GM23248 (cell line): Measurements from ENCODE around the gene SMPD3. TPM values are rescaled to one million over a fixed set of nuclear protein-coding genes. Genes with fewer than 3 reads are reported as not detected.

Experiments
- DNase-seq: peaks from one replicate; pipeline ENCODE4 v3.0.0-alpha.2; 2015
- H2AFZ ChIP-seq: fragments of 200-600 bp; sonication (generic); 2 replicates; pipeline ENCODE4 v1.6.1; 2016; ENCODE audit warnings: antibody characterized with exemption
- H3F3A ChIP-seq: fragments of 200-600 bp; sonication (generic); 2 replicates; pipeline ENCODE4 v1.6.1; 2016; ENCODE audit warnings: mild to moderate bottlenecking, antibody characterized with exemption, mixed run types; ENCODE audit not compliant: insufficient read depth
- H3K27ac ChIP-seq: fragments of 200-600 bp; sonication (generic); 2 replicates; pipeline ENCODE4 v1.5.1; 2016; ENCODE audit warnings: mild to moderate bottlenecking
- H3K27me3 ChIP-seq: fragments of 200-600 bp; sonication (generic); replicated peaks from 2 replicates; pipeline ENCODE4 v1.6.1; 2016; ENCODE audit warnings: mild to moderate bottlenecking; ENCODE audit not compliant: insufficient read depth
- H3K36me3 ChIP-seq: fragments of 200-600 bp; sonication (generic); 2 replicates; pipeline ENCODE4 v1.6.1; 2016; ENCODE audit warnings: low read depth, mild to moderate bottlenecking
- H3K4me1 ChIP-seq: fragments of 200-600 bp; sonication (generic); 2 replicates; pipeline ENCODE4 v1.6.1; 2016; ENCODE audit warnings: mild to moderate bottlenecking; ENCODE audit not compliant: insufficient read depth
- H3K4me2 ChIP-seq: fragments of 200-600 bp; sonication (generic); one replicate; pipeline ENCODE4 v1.6.1; 2016; ENCODE audit warnings: mild to moderate bottlenecking; ENCODE audit not compliant: unreplicated experiment
- H3K4me3 ChIP-seq: fragments of 200-600 bp; sonication (generic); 2 replicates; pipeline ENCODE4 v1.5.1; 2016; ENCODE audit warnings: mild to moderate bottlenecking
- H3K79me2 ChIP-seq: fragments of 200-600 bp; sonication (generic); 2 replicates; pipeline ENCODE4 v1.6.1; 2016; ENCODE audit warnings: mild to moderate bottlenecking; ENCODE audit not compliant: insufficient read depth
- H3K9ac ChIP-seq: fragments of 200-600 bp; sonication (generic); 2 replicates; pipeline ENCODE4 v1.6.1; 2016; ENCODE audit warnings: mild to moderate bottlenecking
- H3K9me2 ChIP-seq: fragments of 200-600 bp; sonication (generic); 2 replicates; pipeline ENCODE4 v1.6.1; 2016; ENCODE audit warnings: mixed run types, mild to moderate bottlenecking, moderate library complexity; ENCODE audit not compliant: insufficient read depth
- H3K9me3 ChIP-seq: fragments of 200-600 bp; sonication (generic); one replicate; pipeline ENCODE4 v1.6.1; 2017; ENCODE audit warnings: low read depth
- H4K20me1 ChIP-seq: fragments of 200-600 bp; sonication (generic); 2 replicates; pipeline ENCODE4 v1.6.0; 2016; ENCODE audit not compliant: insufficient read depth
- EZH2 ChIP-seq: fragments of 200-600 bp; sonication (generic); IDR thresholded peaks from 2 replicates; pipeline ENCODE4 v1.6.1; 2018; ENCODE audit warnings: antibody characterized with exemption, mild to moderate bottlenecking; ENCODE audit not compliant: insufficient read depth, poor library complexity, severe bottlenecking
- EZH2phosphoT487 ChIP-seq: fragments of 200-600 bp; sonication (generic); IDR thresholded peaks from 2 replicates; pipeline ENCODE4 v1.6.1; 2018; ENCODE audit warnings: antibody characterized with exemption, moderate library complexity, mild to moderate bottlenecking, low read depth; ENCODE audit not compliant: insufficient read depth
- WGBS, 2 experiments: methylation state at CpG; one replicate each; pipeline ENCODE4 v1.1.6; 2015 to 2017; ENCODE audit warnings: low lambda C conversion rate in 2 of 2, low coverage in 1 of 2; ENCODE audit errors: missing lambda C conversion rate in 2 of 2; 5-methylcytosine and 5-hydroxymethylcytosine counted together
- in situ Hi-C: fragments of 300-500 bp; cut with MboI; formaldehyde crosslinking; loops from 2 replicates; pipeline ENCODE4 v1.15.0; 2020
- polyA plus RNA-seq: library from polyadenylated mRNA; unstranded; fragments of >200 nt; fragmentation: Nextera tagmentation; extraction: Ambion mirVana; gene quantifications from 2 replicates; pipeline ENCODE4 v1.2.1, GENCODE V29; 2016
- total RNA-seq: library from RNA; depleted of rRNA; stranded (reverse); fragments of >200 nt; shearing (Covaris generic); gene quantifications from 2 replicates; pipeline ENCODE4 v1.2.3, GENCODE V29; 2014

Gene SMPD3
- total and polyA plus RNA-seq, 2 experiments from 2014 or later, result 0.24 to 0.32 TPM

- Histone ChIP-seq H3K9ac (no peak overlapping the region), H3F3A (peaks cover 5% of the 10 kb centered on the region; the same call in 1 of the 2 replicates), H3K4me1 (peaks cover 36% of the 10 kb centered on the region), H4K20me1 (no peaks in the 10 kb centered on the region), H3K4me3 (no peak overlapping the region), H3K4me2 (no peak overlapping the region), H3K9me3 (no peaks in the 10 kb centered on the region), H3K27ac (no peak overlapping the region), H2AFZ (no peak overlapping the region), H3K9me2 (no peaks in the 10 kb centered on the region), H3K36me3 (no peaks in the 10 kb centered on the region), H3K27me3 (no peaks in the 10 kb centered on the region), H3K79me2 (no peaks in the 10 kb centered on the region)
- no peak for DNase-seq
- in situ Hi-C loops, result no loop called here
- WGBS, 2 experiments, result 17 to 23% methylated on average over 5 of the region's 5 CpGs
- TF ChIP-seq EZH2phosphoT487 (no peak), EZH2 (no peak)
Observed at GRCh38 chr16:68454920-68455435, 6.7 kb upstream of the SMPD3 start.

DNA sequence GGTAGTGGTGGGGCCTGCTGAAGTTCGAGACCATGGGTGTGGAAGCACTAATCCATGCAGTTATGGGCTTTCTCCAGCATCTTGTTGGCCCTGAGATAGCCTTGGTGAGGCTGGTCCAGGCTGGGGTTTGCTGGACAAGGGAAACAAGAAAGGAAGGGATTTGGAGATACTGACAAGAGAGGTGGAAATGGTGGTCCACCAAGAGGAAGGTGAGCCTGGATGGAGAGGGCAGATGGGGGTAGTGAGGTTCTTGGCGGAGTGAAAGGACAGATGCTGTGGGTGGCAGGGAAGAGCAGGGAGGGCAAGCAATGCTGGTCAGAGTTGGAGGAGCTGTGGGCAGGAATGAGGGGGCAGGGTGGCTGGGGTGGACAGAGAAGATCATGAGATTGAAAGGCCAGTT, 5.5 kb upstream of the SMPD3 start:
- WGBS, 2 experiments, result 76 to 81% methylated on average over 2 of the region's 2 CpGs
- Histone ChIP-seq H3K9me3 (no peaks in the 10 kb centered on the region), H3K9ac (no peak overlapping the region), H3K9me2 (no peaks in the 10 kb centered on the region), H3K79me2 (no peaks in the 10 kb centered on the region), H2AFZ (no peak overlapping the region), H3F3A (peaks cover 6% of the 10 kb centered on the region; the same call in 1 of the 2 replicates), H3K27me3 (no peaks in the 10 kb centered on the region), H3K4me2 (no peak overlapping the region), H3K36me3 (no peaks in the 10 kb centered on the region), H4K20me1 (no peaks in the 10 kb centered on the region), H3K27ac (no peak overlapping the region), H3K4me1 (peaks cover 40% of the 10 kb centered on the region), H3K4me3 (no peak overlapping the region)
- in situ Hi-C loops, result no loop called here
- no peak for DNase-seq
- TF ChIP-seq EZH2phosphoT487 (no peak), EZH2 (no peak)

DNA sequence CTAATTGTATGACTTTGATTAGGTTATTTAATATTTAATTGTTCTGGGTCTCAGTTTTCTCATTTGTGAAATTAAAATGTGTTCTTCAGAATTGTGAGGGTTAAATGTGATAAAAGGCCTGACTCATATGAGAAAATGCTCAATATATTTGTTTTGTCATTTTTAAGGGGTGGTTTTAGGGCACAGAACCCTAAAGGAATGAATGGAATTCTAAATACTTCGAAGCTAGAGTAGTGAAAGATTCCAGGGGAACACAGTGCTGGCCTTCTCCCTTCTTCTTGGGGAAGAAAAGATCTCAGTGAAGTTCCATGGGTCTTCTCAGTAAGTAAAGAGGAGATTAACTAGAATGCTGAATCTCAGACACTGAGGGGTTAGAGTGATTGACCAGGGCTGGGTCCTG, 3.9 kb upstream of the SMPD3 start:
- Histone ChIP-seq H3K27me3 (no peaks in the 10 kb centered on the region), H3K9me3 (no peaks in the 10 kb centered on the region), H3K4me1 (peaks cover 40% of the 10 kb centered on the region), H3K4me3 (peak overlapping the region; percentile 38), H3K4me2 (peak overlapping the region; percentile 79), H3K9me2 (no peaks in the 10 kb centered on the region), H3K79me2 (no peaks in the 10 kb centered on the region), H2AFZ (no peak overlapping the region), H3F3A (peaks cover 6% of the 10 kb centered on the region; the same call in 1 of the 2 replicates), H3K9ac (peak overlapping the region; percentile 19; the same call in 1 of the 2 replicates), H3K36me3 (no peaks in the 10 kb centered on the region), H4K20me1 (no peaks in the 10 kb centered on the region), H3K27ac (peak overlapping the region; percentile 33)
- in situ Hi-C loops, result no loop called here
- peak; percentile 43 for DNase-seq
- TF ChIP-seq EZH2, result no peak
- no peak for TF ChIP-seq EZH2phosphoT487
- WGBS, 2 experiments, result 0 to 5% methylated on average over 1 of the region's 1 CpG

DNA sequence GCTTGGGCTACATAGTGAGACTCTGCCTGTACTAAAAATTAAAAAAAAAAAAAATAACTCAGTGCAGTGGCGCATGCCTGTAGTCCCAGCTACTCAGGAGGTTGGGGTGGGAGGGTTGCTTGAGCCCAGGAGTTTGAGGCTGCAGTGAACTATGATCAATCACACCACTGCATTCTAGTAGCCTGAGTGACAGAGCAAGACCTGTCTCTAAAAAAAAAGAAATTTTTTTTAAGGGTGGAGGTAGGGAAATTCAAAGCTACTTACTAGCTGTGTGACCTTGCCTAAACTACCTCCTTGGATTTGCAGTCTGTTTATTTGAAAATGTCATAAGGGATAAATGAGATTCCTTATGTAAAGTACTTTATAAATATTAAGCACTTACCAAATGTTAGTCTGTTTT, 3.4 kb upstream of the SMPD3 start:
- Histone ChIP-seq H3K27me3 (no peaks in the 10 kb centered on the region), H3F3A (peaks cover 6% of the 10 kb centered on the region; the same call in 1 of the 2 replicates), H2AFZ (no peak overlapping the region), H3K9me2 (no peaks in the 10 kb centered on the region), H3K4me3 (peak overlapping the region; percentile 38), H3K36me3 (no peaks in the 10 kb centered on the region), H4K20me1 (no peaks in the 10 kb centered on the region), H3K79me2 (no peaks in the 10 kb centered on the region), H3K4me1 (peaks cover 40% of the 10 kb centered on the region), H3K9me3 (no peaks in the 10 kb centered on the region), H3K4me2 (peak overlapping the region; percentile 79), H3K9ac (peak overlapping the region; percentile 19; the same call in 1 of the 2 replicates), H3K27ac (peak overlapping the region; percentile 33)
- 45 to 69% methylated on average over 1 of the region's 1 CpG for WGBS, 2 experiments
- in situ Hi-C loops, result no loop called here
- DNase-seq, result peak; percentile 10
- TF ChIP-seq EZH2, result no peak
- TF ChIP-seq EZH2phosphoT487, result no peak
